HG03108 (cell line): ENCODE measurements around the gene TCOF1.

ENCODE experiments used
- ATAC-seq: cut with Tn5 transposase; IDR thresholded peaks from one replicate; pipeline ENCODE4 v1.9.1; 2021; ENCODE audit warnings: moderate library complexity; ENCODE audit not compliant: unreplicated experiment

TCOF1 gene

GRCh38 chr5:150322202-150322601 lies 35.3 kb upstream of the TCOF1 start:
- no peak for ATAC-seq

- no peak for ATAC-seq
Observed at GRCh38 chr5:150323092-150323491, 34.4 kb upstream of the TCOF1 start.

- ATAC-seq = no peak
Observed at GRCh38 chr5:150323819-150324218, 33.7 kb upstream of the TCOF1 start.

- ATAC-seq = no peak
Observed at GRCh38 chr5:150325426-150325825, 32.1 kb upstream of the TCOF1 start.

- ATAC-seq = no peak
Observed at GRCh38 chr5:150326707-150327106, 30.8 kb upstream of the TCOF1 start.

- no peak for ATAC-seq
Observed at GRCh38 chr5:150327139-150327538, 30.4 kb upstream of the TCOF1 start.

GRCh38 chr5:150328515-150328914 lies 29.0 kb upstream of the TCOF1 start:
- ATAC-seq = no peak

GRCh38 chr5:150329038-150329437 lies 28.5 kb upstream of the TCOF1 start:
- ATAC-seq = no peak

GRCh38 chr5:150329881-150330876 lies 27.3 kb upstream of the TCOF1 start:
- no peak for ATAC-seq

- no peak for ATAC-seq
Observed at GRCh38 chr5:150333400-150333799, 24.1 kb upstream of the TCOF1 start.

- no peak for ATAC-seq
Observed at GRCh38 chr5:150335778-150336177, 21.7 kb upstream of the TCOF1 start.

- no peak for ATAC-seq
Observed at GRCh38 chr5:150338546-150338945, 19.0 kb upstream of the TCOF1 start.

GRCh38 chr5:150339165-150339564 lies 18.3 kb upstream of the TCOF1 start:
- no peak for ATAC-seq

GRCh38 chr5:150339841-150340240 lies 17.7 kb upstream of the TCOF1 start:
- no peak for ATAC-seq

GRCh38 chr5:150340614-150341255 lies 16.8 kb upstream of the TCOF1 start:
- no peak for ATAC-seq

- no peak for ATAC-seq
Observed at GRCh38 chr5:150341331-150341730, 16.2 kb upstream of the TCOF1 start.

GRCh38 chr5:150341989-150342388 lies 15.5 kb upstream of the TCOF1 start:
- ATAC-seq = no peak

GRCh38 chr5:150342583-150342982 lies 14.9 kb upstream of the TCOF1 start:
- ATAC-seq = no peak

- no peak for ATAC-seq
Observed at GRCh38 chr5:150343994-150344631, 13.4 kb upstream of the TCOF1 start.

GRCh38 chr5:150345716-150346115 lies 11.8 kb upstream of the TCOF1 start:
- ATAC-seq = no peak

- no peak for ATAC-seq
Observed at GRCh38 chr5:150346592-150346991, 10.9 kb upstream of the TCOF1 start.

GRCh38 chr5:150347003-150347402 lies 10.5 kb upstream of the TCOF1 start:
- ATAC-seq = no peak
